ENCODE measurements around the gene PPEF1.

The PPEF1 gene

GRCh38 chrX:18701621-18702361 lies 5.7 kb upstream of the PPEF1 start:
- TF ChIP-seq, protein P1, sequence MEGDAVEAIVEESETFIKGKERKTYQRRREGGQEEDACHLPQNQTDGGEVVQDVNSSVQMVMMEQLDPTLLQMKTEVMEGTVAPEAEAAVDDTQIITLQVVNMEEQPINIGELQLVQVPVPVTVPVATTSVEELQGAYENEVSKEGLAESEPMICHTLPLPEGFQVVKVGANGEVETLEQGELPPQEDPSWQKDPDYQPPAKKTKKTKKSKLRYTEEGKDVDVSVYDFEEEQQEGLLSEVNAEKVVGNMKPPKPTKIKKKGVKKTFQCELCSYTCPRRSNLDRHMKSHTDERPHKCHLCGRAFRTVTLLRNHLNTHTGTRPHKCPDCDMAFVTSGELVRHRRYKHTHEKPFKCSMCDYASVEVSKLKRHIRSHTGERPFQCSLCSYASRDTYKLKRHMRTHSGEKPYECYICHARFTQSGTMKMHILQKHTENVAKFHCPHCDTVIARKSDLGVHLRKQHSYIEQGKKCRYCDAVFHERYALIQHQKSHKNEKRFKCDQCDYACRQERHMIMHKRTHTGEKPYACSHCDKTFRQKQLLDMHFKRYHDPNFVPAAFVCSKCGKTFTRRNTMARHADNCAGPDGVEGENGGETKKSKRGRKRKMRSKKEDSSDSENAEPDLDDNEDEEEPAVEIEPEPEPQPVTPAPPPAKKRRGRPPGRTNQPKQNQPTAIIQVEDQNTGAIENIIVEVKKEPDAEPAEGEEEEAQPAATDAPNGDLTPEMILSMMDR (conservative IDR thresholded peaks at IDR 0.05; ENCODE audit: low read depth, low read length) = no peak
- H3K4me3 ChIP-seq (ENCODE audit: low read depth, low read length) = no peak overlapping the region
- peak; percentile 33 for DNase-seq (ENCODE audit: low read depth)

DNA sequence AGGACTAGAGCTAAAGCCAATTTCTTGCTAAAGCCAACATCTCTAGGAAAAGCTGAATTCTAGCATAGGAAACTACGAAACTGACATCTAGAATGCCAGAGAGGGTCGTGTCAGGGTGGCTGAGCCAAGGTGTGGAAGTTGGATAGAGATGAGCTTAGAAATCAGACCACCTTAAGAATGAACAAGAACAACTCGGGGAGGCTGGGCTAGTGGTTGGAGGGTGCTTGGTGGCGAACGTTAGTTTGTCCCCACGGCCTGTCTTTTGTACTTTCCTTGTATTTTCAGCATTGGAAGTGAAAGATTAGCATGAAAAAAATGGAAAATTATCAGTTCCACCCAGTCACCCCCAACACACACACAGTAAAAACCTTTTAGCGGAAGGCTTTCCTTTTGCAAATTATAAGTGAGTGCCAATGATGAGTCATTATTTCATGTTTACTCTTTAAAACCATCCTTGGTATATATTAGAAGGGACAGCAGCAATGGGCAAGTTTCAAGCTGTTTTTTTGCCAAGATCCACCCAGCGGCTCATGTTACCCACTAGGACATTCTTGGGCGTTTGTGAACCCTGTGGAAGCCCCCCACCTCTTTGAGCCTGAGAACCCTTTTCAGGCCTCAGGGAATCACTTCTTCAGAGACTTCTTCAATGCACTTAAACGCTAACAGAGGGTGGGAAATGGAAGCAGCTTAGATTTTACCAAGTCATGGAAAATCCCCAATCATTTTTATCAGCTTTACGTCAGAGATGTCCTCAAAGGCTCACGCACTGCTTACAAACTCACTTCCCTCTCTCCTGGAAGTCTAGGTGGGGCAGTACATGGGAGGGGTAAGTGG lies 4.9 kb upstream of the PPEF1 start:
- H3K4me3 ChIP-seq (ENCODE audit: low read depth, low read length) = no peak overlapping the region
- TF ChIP-seq, protein P1 (conservative IDR thresholded peaks at IDR 0.05; ENCODE audit: low read depth, low read length) = no peak
- peak; percentile 59 for DNase-seq (ENCODE audit: low read depth)

DNA sequence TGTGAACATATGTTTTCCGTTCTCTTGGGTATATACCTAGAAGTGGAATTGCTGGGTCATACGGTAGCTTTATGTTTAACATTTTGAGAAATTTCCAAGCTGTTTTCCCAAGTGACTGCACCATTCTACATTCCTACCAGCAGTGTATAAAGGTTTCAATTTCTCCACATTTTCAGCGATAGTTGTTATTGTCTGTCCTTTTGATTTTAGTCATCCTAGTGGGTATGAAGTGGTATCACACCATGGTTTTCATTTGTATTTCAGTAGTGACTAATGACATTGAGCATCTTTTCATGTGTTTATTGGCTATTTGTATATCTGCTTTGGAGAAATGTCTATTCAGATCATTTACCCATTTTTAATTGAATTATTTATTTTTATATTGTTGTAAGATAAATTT lies 2.4 kb downstream of the PPEF1 start:
- H3K4me3 ChIP-seq (ENCODE audit: low read depth, low read length) = no peak overlapping the region
- no peak for DNase-seq (ENCODE audit: low read depth)
- TF ChIP-seq, protein P1 (conservative IDR thresholded peaks at IDR 0.05; ENCODE audit: low read depth, low read length) = no peak

- TF ChIP-seq, protein P1 (conservative IDR thresholded peaks at IDR 0.05; ENCODE audit: low read depth, low read length) = no peak
- H3K4me3 ChIP-seq (ENCODE audit: low read depth, low read length) = no peak overlapping the region
- no peak for DNase-seq (ENCODE audit: low read depth)
Measured at GRCh38 chrX:18714910-18715309, 7.5 kb downstream of the PPEF1 start.

- no peak for DNase-seq (ENCODE audit: low read depth)
- H3K4me3 ChIP-seq (ENCODE audit: low read depth, low read length) = no peak overlapping the region
- TF ChIP-seq, protein P1 (conservative IDR thresholded peaks at IDR 0.05; ENCODE audit: low read depth, low read length) = no peak
Measured at GRCh38 chrX:18719852-18720251, 12.4 kb downstream of the PPEF1 start.

- no peak overlapping the region for H3K4me3 ChIP-seq (ENCODE audit: low read depth, low read length)
- DNase-seq (ENCODE audit: low read depth) = no peak
- TF ChIP-seq, protein P1 (conservative IDR thresholded peaks at IDR 0.05; ENCODE audit: low read depth, low read length) = no peak
Measured at GRCh38 chrX:18721683-18722499, 14.4 kb downstream of the PPEF1 start.

Measured in choroid plexus epithelial cell (primary cell).